ENCODE data around the gene MAPRE2. TPM values are rescaled to one million over a fixed set of nuclear protein-coding genes. Genes with fewer than 3 reads are reported as not detected.

Gene MAPRE2
- total and polyA plus RNA-seq, 8 donors = 4.8 to 18.2 (median 10.6) TPM

DNA sequence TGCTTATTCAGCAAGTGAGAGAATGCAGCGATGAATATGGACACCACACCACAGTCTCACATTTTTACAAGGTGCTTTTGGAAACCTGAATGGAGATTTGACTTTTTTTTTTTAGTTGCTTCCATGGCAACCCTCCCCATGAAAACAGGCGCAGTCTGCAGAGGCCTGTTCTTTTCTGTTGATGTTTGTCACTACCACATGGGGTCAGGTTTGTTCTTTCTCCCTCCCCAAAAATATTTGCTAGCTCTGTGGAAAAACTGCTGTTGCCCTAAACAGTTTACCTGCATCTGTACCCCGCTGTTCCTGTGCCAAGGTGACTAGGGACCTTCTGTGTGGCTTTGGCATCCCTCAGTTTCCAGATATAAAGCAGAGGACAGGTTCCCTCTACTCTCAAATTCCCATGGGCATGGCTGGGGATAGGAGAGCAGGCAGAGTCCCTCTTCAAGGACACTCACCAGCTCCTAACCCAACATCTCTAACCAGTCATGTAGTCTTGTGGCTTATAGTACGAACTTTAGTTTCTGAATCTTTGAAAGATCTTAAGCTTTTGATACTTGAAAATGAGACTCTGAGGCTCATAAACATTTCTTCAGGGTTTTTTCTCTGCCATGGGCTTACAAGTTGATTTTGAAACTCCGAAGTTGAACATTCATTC, 14.7 kb upstream of the MAPRE2 start:
- peaks cover 8 to 16% (median 11%) of the 10 kb centered on the region in 3 donors for H3K4me1 ChIP-seq
- H3K27me3 ChIP-seq = no peaks in the 10 kb centered on the region
- H3K4me3 ChIP-seq = no peak overlapping the region
- FAIRE-seq (no peak), ATAC-seq (no peak), DNase-seq (no peak)
- intact Hi-C loops (cut with DNase I) = no loop called here
- H3K9me3 ChIP-seq = no peaks in the 10 kb centered on the region
- no peak overlapping the region for H3K27ac ChIP-seq
- WGBS, 2 donors = 94 to 95% methylated on average over 5 of the region's 5 CpGs
- no peaks in the 10 kb centered on the region for H3K36me3 ChIP-seq
- TF ChIP-seq CTCF (IDR thresholded peaks at IDR 0.05) = no peak

GRCh38 chr18:35027206-35027605, 14.0 kb upstream of the MAPRE2 start:
- ATAC-seq (no peak), DNase-seq (peak in 1 of 6 donors; percentile 24), FAIRE-seq (no peak)
- H3K36me3 ChIP-seq = no peaks in the 10 kb centered on the region
- H3K4me1 ChIP-seq = peaks cover 8 to 16% (median 11%) of the 10 kb centered on the region in 3 donors
- no peak overlapping the region for H3K27ac ChIP-seq
- no peaks in the 10 kb centered on the region for H3K9me3 ChIP-seq
- intact Hi-C loops (cut with DNase I) = no loop called here
- WGBS, 2 donors = 93 to 100% methylated on average over 1 of the region's 1 CpG
- H3K4me3 ChIP-seq = no peak overlapping the region
- TF ChIP-seq CTCF (IDR thresholded peaks at IDR 0.05) = no peak
- H3K27me3 ChIP-seq = no peaks in the 10 kb centered on the region

DNA sequence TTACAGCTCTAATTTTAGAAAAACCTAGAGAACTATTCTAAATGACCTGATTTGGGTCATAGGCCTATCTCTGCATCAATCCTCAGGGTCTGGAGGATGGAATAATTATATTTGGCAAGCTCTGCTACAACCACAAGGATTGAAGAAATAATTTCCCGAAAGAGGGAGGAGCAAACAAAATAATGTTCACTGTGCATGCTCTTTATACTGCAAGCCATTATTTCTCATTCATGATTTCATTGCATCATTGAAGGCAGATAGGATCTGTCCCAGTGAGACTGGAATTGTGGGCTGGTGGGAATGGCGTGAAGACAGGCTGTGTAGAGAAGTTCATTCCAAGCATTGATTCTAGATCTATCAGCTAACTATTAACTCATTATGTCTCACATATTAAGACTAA, 12.7 kb upstream of the MAPRE2 start:
- H3K9me3 ChIP-seq = no peaks in the 10 kb centered on the region
- DNase-seq (no peak), ATAC-seq (peak in 1 of 4 donors; percentile 14), FAIRE-seq (no peak)
- peaks cover 8 to 16% (median 11%) of the 10 kb centered on the region in 3 donors for H3K4me1 ChIP-seq
- no peak for TF ChIP-seq CTCF (IDR thresholded peaks at IDR 0.05)
- H3K36me3 ChIP-seq = no peaks in the 10 kb centered on the region
- no peak overlapping the region for H3K4me3 ChIP-seq
- WGBS, 2 donors = 84 to 85% methylated on average over 2 of the region's 2 CpGs
- H3K27me3 ChIP-seq = no peaks in the 10 kb centered on the region
- no peak overlapping the region for H3K27ac ChIP-seq
- intact Hi-C loops (cut with DNase I) = no loop called here

- H3K36me3 ChIP-seq = no peaks in the 10 kb centered on the region
- no peak overlapping the region for H3K27ac ChIP-seq
- intact Hi-C loops (cut with DNase I) = no loop called here
- peaks cover 8 to 16% (median 11%) of the 10 kb centered on the region in 3 donors for H3K4me1 ChIP-seq
- H3K4me3 ChIP-seq = no peak overlapping the region
- H3K9me3 ChIP-seq = no peaks in the 10 kb centered on the region
- 88 to 89% methylated on average over 4 of the region's 4 CpGs for WGBS, 2 donors
- FAIRE-seq (no peak), ATAC-seq (no peak), DNase-seq (no peak)
- H3K27me3 ChIP-seq = no peaks in the 10 kb centered on the region
- no peak for TF ChIP-seq CTCF (IDR thresholded peaks at IDR 0.05)
Observed at GRCh38 chr18:35029103-35029502, 12.1 kb upstream of the MAPRE2 start.

DNA sequence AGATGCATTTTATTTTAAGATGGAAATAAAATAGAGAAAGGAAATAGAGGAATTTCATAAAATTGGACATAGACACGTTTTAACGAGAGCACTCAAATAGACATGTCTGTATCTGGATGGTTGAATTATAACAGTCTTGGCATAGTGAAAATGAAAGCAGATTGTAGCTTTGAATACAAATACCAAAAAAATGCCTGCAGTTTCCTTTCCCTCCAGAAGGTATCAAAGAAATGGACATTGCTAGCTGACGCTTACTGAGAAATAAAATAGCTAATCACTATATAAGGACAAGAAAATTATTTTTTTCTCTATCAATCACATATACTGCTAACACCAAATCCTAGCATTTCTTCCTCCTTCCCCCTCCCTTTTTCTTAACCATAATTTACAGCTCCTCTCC, 11.4 kb upstream of the MAPRE2 start:
- 43 to 47% methylated on average over 3 of the region's 3 CpGs for WGBS, 2 donors
- no peaks in the 10 kb centered on the region for H3K36me3 ChIP-seq
- peaks cover 6 to 11% (median 8%) of the 10 kb centered on the region in 3 donors for H3K4me1 ChIP-seq
- H3K27ac ChIP-seq = peak overlapping the region in 1 of 4 donors; percentile 8
- FAIRE-seq = no peak
- H3K4me3 ChIP-seq = peak overlapping the region in 2 of 4 donors; percentile 2 to 14
- no peak for DNase-seq
- H3K27me3 ChIP-seq = no peaks in the 10 kb centered on the region
- peak in 2 of 4 donors; percentile 34 to 49 for ATAC-seq
- no peaks in the 10 kb centered on the region for H3K9me3 ChIP-seq
- no peak for TF ChIP-seq CTCF (IDR thresholded peaks at IDR 0.05)
- intact Hi-C loops (cut with DNase I) = no loop called here
